K562 (cell line): ENCODE results near the gene POU1F1. TPM values are rescaled to one million over a fixed set of nuclear protein-coding genes. Genes with fewer than 3 reads are reported as not detected.

Experiments
- CBX8 ChIP-seq: fragments of 200-600 bp; sonication (generic); IDR thresholded peaks from 2 replicates; pipeline ENCODE4 v1.6.1; 2012; ENCODE audit warnings: borderline replicate concordance, mixed run types, low read depth, mild to moderate bottlenecking, moderate library complexity, mixed read lengths, low read length, control low read depth, inconsistent platforms; ENCODE audit not compliant: poor library complexity, severe bottlenecking; ENCODE audit errors: extremely low read depth
- CCAR2 ChIP-seq: fragments of 200-400 bp; formaldehyde crosslinking; IDR thresholded peaks from 2 replicates; pipeline ENCODE4 v1.6.1; 2017; ENCODE audit warnings: mild to moderate bottlenecking, low read depth, low read length
- DACH1 ChIP-seq: fragments of 450-650 bp; IDR thresholded peaks from 2 replicates; pipeline ENCODE4 v1.6.1; 2018; ENCODE audit not compliant: partially characterized antibody
- HNRNPUL1 ChIP-seq: fragments of 200-400 bp; formaldehyde crosslinking; IDR thresholded peaks from 2 replicates; pipeline ENCODE4 v1.6.1; 2017; ENCODE audit warnings: low read length
- NCOA1 ChIP-seq: fragments of 450-650 bp; IDR thresholded peaks from 2 replicates; pipeline ENCODE4 v1.6.1; 2016; ENCODE audit warnings: low read depth
- PHB ChIP-seq: fragments of 250-450 bp; sonication (Bioruptor Pico); IDR thresholded peaks from 2 replicates; pipeline ENCODE4 v1.5.0; 2021
- PTRF ChIP-seq: fragments of 450-650 bp; IDR thresholded peaks from 2 replicates; pipeline ENCODE4 v1.6.1; 2016; ENCODE audit warnings: mild to moderate bottlenecking, missing genetic modification characterization, missing compliant biosample characterization
- TCF7 ChIP-seq: sonication (generic); IDR thresholded peaks from 2 replicates; pipeline ENCODE4 v1.6.1; 2016; ENCODE audit warnings: antibody characterized with exemption, borderline replicate concordance
- ZNF133 ChIP-seq: fragments of 250-450 bp; sonication (Bioruptor Pico); IDR thresholded peaks from 2 replicates; pipeline ENCODE4 v1.4.0; 2020; ENCODE audit warnings: mild to moderate bottlenecking
- ZNF134 ChIP-seq: fragments of 250-450 bp; sonication (Bioruptor Pico); conservative IDR thresholded peaks from 2 replicates; pipeline ENCODE4 v1.4.0; 2020
- ZNF253 ChIP-seq: fragments of 250-450 bp; sonication (Bioruptor Pico); conservative IDR thresholded peaks from 2 replicates; pipeline ENCODE4 v1.6.1; 2021; ENCODE audit warnings: mild to moderate bottlenecking
- ZNF551 ChIP-seq: fragments of 250-450 bp; sonication (Bioruptor Pico); IDR thresholded peaks from 2 replicates; pipeline ENCODE4 v1.5.0; 2021; ENCODE audit warnings: mild to moderate bottlenecking, moderate library complexity
- polyA plus RNA-seq, 8 experiments: library from polyadenylated mRNA; depleted of rRNA in 4 of 8; stranded (reverse) in 5 of 8; unstranded in 3 of 8; fragments of >200 nt; fragmentation: Nextera tagmentation in 2 of 8; fragmentation: Illumina TruSeq in 1 of 8; extraction: Ambion mirVana in 2 of 8; extraction: Trizol in 1 of 8; gene quantifications; 2 replicates each; pipeline versions ENCODE4 v1.2.1 to v1.2.3, GENCODE V29; 2011 to 2014; ENCODE audit warnings: inconsistent platforms in 1 of 8, missing spikeins in 1 of 8
- total RNA-seq, 7 experiments: library from RNA; depleted of rRNA in 6 of 7; stranded (reverse); fragments of >200 nt in 6 of 7; fragmentation: Illumina TruSeq in 2 of 7; extraction: Trizol in 2 of 7; gene quantifications; 2 replicates each; pipeline versions ENCODE4 v1.2.1 to v1.2.3, GENCODE V29; 2011 to 2021; ENCODE audit warnings: low replicate concordance in 1 of 7
- TF ChIP-seq, protein P1 (sequence below): fragments of 200-800 bp; sonication (Bioruptor generic); IDR thresholded peaks from 2 replicates; pipeline ENCODE4 v1.6.1; 2016; ENCODE audit warnings: missing genetic modification characterization, missing compliant biosample characterization
- TF ChIP-seq, protein P2 (sequence below): sonication (generic); formaldehyde crosslinking; IDR thresholded peaks from 2 replicates; pipeline ENCODE4 v1.9.0; 2022; ENCODE audit warnings: mild to moderate bottlenecking, missing genetic modification reagents
- TF ChIP-seq, protein P3 (sequence below): sonication (generic); formaldehyde crosslinking; IDR thresholded peaks from 2 replicates; pipeline ENCODE4 v1.8.0; 2022; ENCODE audit warnings: missing genetic modification reagents, mild to moderate bottlenecking, borderline replicate concordance
- TF ChIP-seq, protein P4 (sequence below): fragments of 450-650 bp; IDR thresholded peaks from 2 replicates; pipeline ENCODE4 v1.6.1; 2016; ENCODE audit warnings: antibody characterized with exemption
- TF ChIP-seq, protein P5 (sequence below): fragments of 450-650 bp; IDR thresholded peaks from 2 replicates; pipeline ENCODE4 v1.6.1; 2018; ENCODE audit warnings: mild to moderate bottlenecking, low read depth; ENCODE audit not compliant: partially characterized antibody

POU1F1 gene
- total and polyA plus RNA-seq, 9 of the 15 experiments (the other 6 are each of a cell fraction or from before 2014, with no cell fraction given): not detected

DNA sequence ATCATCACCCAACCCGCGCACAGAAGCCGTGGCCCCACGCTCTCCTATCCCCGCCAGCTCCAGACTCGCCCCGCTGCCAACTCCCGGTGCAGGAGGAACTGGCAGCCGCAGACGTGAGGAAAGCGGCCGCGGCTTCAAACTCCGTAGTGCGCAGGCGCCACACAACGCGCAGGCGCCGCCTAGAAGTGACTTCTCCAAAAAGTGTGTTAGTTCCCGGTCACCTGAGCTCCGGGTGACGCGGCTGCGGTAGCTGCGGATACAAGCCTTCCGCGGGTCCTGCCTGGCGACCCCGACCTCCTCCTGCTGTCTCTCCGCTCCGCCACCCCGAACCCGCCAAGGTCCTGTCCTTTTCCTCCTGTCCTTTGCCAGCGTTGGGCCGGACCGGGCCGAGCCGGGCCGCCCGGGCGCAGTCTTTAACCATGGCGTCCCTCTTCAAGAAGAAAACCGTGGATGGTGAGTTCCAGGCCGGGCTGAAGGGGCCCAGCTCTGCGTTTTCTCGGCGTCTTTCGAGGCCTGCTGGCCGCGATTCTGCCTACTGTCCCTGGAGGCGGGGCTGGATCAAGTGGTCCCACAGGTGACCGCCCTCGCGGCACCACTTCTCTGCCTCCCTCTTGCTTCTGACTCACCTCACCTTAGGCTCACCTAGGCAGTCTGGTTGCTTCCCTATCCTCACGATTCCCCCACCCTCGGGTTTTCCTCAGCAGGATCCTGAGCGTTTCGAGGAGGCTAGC lies 49.1 kb downstream of the POU1F1 start, which contains the start of gene CHMP2B (continued):
- TF ChIP-seq, protein P1, sequence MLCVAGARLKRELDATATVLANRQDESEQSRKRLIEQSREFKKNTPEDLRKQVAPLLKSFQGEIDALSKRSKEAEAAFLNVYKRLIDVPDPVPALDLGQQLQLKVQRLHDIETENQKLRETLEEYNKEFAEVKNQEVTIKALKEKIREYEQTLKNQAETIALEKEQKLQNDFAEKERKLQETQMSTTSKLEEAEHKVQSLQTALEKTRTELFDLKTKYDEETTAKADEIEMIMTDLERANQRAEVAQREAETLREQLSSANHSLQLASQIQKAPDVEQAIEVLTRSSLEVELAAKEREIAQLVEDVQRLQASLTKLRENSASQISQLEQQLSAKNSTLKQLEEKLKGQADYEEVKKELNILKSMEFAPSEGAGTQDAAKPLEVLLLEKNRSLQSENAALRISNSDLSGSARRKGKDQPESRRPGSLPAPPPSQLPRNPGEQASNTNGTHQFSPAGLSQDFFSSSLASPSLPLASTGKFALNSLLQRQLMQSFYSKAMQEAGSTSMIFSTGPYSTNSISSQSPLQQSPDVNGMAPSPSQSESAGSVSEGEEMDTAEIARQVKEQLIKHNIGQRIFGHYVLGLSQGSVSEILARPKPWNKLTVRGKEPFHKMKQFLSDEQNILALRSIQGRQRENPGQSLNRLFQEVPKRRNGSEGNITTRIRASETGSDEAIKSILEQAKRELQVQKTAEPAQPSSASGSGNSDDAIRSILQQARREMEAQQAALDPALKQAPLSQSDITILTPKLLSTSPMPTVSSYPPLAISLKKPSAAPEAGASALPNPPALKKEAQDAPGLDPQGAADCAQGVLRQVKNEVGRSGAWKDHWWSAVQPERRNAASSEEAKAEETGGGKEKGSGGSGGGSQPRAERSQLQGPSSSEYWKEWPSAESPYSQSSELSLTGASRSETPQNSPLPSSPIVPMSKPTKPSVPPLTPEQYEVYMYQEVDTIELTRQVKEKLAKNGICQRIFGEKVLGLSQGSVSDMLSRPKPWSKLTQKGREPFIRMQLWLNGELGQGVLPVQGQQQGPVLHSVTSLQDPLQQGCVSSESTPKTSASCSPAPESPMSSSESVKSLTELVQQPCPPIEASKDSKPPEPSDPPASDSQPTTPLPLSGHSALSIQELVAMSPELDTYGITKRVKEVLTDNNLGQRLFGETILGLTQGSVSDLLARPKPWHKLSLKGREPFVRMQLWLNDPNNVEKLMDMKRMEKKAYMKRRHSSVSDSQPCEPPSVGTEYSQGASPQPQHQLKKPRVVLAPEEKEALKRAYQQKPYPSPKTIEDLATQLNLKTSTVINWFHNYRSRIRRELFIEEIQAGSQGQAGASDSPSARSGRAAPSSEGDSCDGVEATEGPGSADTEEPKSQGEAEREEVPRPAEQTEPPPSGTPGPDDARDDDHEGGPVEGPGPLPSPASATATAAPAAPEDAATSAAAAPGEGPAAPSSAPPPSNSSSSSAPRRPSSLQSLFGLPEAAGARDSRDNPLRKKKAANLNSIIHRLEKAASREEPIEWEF (CRISPR knock-in tag): no peak
- TF ChIP-seq CCAR2: no peak
- TF ChIP-seq, protein P2, sequence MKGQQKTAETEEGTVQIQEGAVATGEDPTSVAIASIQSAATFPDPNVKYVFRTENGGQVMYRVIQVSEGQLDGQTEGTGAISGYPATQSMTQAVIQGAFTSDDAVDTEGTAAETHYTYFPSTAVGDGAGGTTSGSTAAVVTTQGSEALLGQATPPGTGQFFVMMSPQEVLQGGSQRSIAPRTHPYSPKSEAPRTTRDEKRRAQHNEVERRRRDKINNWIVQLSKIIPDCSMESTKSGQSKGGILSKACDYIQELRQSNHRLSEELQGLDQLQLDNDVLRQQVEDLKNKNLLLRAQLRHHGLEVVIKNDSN (CRISPR knock-in tag): peak; percentile 25; the same call in 1 of the 2 replicates
- no peak for TF ChIP-seq TCF7
- no peak for TF ChIP-seq DACH1
- TF ChIP-seq, protein P3, sequence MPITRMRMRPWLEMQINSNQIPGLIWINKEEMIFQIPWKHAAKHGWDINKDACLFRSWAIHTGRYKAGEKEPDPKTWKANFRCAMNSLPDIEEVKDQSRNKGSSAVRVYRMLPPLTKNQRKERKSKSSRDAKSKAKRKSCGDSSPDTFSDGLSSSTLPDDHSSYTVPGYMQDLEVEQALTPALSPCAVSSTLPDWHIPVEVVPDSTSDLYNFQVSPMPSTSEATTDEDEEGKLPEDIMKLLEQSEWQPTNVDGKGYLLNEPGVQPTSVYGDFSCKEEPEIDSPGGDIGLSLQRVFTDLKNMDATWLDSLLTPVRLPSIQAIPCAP (CRISPR knock-in tag): no peak
- TF ChIP-seq PTRF (tag): no peak
- TF ChIP-seq, protein P4, sequence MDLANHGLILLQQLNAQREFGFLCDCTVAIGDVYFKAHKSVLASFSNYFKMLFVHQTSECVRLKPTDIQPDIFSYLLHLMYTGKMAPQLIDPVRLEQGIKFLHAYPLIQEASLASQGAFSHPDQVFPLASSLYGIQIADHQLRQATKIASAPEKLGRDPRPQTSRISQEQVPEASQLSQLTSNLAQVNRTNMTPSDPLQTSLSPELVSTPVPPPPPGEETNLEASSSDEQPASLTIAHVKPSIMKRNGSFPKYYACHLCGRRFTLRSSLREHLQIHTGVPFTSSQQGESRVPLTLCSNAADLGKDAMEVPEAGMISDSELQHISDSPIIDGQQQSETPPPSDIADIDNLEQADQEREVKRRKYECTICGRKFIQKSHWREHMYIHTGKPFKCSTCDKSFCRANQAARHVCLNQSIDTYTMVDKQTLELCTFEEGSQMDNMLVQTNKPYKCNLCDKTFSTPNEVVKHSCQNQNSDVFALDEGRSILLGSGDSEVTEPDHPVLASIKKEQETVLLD: peak; percentile 79
- TF ChIP-seq HNRNPUL1: no peak
- TF ChIP-seq ZNF551 (CRISPR knock-in tag): no peak
- no peak for TF ChIP-seq ZNF134 (CRISPR knock-in tag)
- TF ChIP-seq CBX8: no peak
- TF ChIP-seq ZNF133: no peak
- no peak for TF ChIP-seq ZNF253
- TF ChIP-seq NCOA1: no peak
- TF ChIP-seq, protein P5, sequence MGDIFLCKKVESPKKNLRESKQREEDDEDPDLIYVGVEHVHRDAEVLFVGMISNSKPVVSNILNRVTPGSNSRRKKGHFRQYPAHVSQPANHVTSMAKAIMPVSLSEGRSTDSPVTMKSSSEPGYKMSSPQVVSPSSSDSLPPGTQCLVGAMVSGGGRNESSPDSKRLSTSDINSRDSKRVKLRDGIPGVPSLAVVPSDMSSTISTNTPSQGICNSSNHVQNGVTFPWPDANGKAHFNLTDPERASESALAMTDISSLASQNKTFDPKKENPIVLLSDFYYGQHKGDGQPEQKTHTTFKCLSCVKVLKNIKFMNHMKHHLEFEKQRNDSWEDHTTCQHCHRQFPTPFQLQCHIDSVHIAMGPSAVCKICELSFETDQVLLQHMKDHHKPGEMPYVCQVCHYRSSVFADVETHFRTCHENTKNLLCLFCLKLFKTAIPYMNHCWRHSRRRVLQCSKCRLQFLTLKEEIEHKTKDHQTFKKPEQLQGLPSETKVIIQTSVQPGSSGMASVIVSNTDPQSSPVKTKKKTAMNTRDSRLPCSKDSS: no peak
- TF ChIP-seq PHB (CRISPR knock-in tag): no peak
